ENCODE data around the gene C19orf73.

The C19orf73 gene

GRCh38 chr19:49118565-49119410 is at the start of gene C19orf73:
TSS of gene C19orf73 (minus strand) at chr19:49119143. CDS start at chr19:49119022, 121 bp downstream.
- peak; percentile 94 for DNase-seq (ENCODE audit: low spot score)

GRCh38 chr19:49168421-49168820 is 49.5 kb upstream of the C19orf73 start:
- DNase-seq (ENCODE audit: low spot score) = no peak

GRCh38 chr19:49167857-49168409 is 49.0 kb upstream of the C19orf73 start:
- no peak for DNase-seq (ENCODE audit: low spot score)

- DNase-seq (ENCODE audit: low spot score) = no peak
Measured at GRCh38 chr19:49165865-49166301, 46.9 kb upstream of the C19orf73 start.

GRCh38 chr19:49165111-49165750 is 46.3 kb upstream of the C19orf73 start:
- DNase-seq (ENCODE audit: low spot score) = no peak

- no peak for DNase-seq (ENCODE audit: low spot score)
Measured at GRCh38 chr19:49161987-49162386, 43.0 kb upstream of the C19orf73 start.

- no peak for DNase-seq (ENCODE audit: low spot score)
Measured at GRCh38 chr19:49160450-49161189, 41.7 kb upstream of the C19orf73 start.

GRCh38 chr19:49157445-49158224 is 38.7 kb upstream of the C19orf73 start, which contains the start of gene TRPM4:
TSS of gene TRPM4 (plus strand) at chr19:49157792. CDS start at chr19:49157867, 75 bp downstream.
- DNase-seq (ENCODE audit: low spot score) = no peak

GRCh38 chr19:49155820-49156346 is 36.9 kb upstream of the C19orf73 start:
- no peak for DNase-seq (ENCODE audit: low spot score)

GRCh38 chr19:49155005-49155819 is 36.3 kb upstream of the C19orf73 start, which contains the start of gene HRC:
TSS of gene HRC (minus strand) at chr19:49155396. CDS start at chr19:49155237, 159 bp downstream.
- no peak for DNase-seq (ENCODE audit: low spot score)

GRCh38 chr19:49154279-49154678 is 35.3 kb upstream of the C19orf73 start:
- no peak for DNase-seq (ENCODE audit: low spot score)

GRCh38 chr19:49153167-49153809 is 34.3 kb upstream of the C19orf73 start:
- DNase-seq (ENCODE audit: low spot score) = no peak

GRCh38 chr19:49152119-49152550 is 33.2 kb upstream of the C19orf73 start:
- no peak for DNase-seq (ENCODE audit: low spot score)

- DNase-seq (ENCODE audit: low spot score) = peak; percentile 48
Measured at GRCh38 chr19:49151267-49152118, 32.5 kb upstream of the C19orf73 start.

GRCh38 chr19:49150944-49151243 is 32.0 kb upstream of the C19orf73 start:
- no peak for DNase-seq (ENCODE audit: low spot score)

- DNase-seq (ENCODE audit: low spot score) = peak; percentile 38
Measured at GRCh38 chr19:49150106-49150943, 31.4 kb upstream of the C19orf73 start.

GRCh38 chr19:49149652-49150105 is 30.7 kb upstream of the C19orf73 start:
- DNase-seq (ENCODE audit: low spot score) = no peak

Measured in hematopoietic multipotent progenitor cell treated with erythropoietin and hydrocortisone succinate and interleukin-3 and kit ligand, for 17 days (in vitro differentiated cells).